H1 (cell line): ENCODE results near the gene CUBN. TPM values are rescaled to one million over a fixed set of nuclear protein-coding genes. Genes with fewer than 3 reads are reported as not detected.

ENCODE experiments used
- ATF2 ChIP-seq: IDR thresholded peaks from 2 replicates; pipeline ENCODE4 v1.6.1; 2012; ENCODE audit warnings: low read length, inconsistent platforms
- polyA plus RNA-seq, 7 experiments: library from polyadenylated mRNA; depleted of rRNA in 3 of 7; stranded (reverse) in 5 of 7; unstranded in 2 of 7; fragments of >200 nt in 5 of 7; fragments of 200-250 nt in 2 of 7; gene quantifications; 1 replicate in 5 of 7; 2 replicates in 1 of 7; 4 replicates in 1 of 7; pipeline versions ENCODE4 v1.2.1 to v1.2.3, GENCODE V29; 2011 to 2013; ENCODE audit warnings: missing spikeins in 2 of 7, mixed read lengths in 2 of 7
- total RNA-seq: library from RNA; stranded (reverse); fragmentation: NEBNext Ultra II Directional; extraction: Animal tissue kit (Norgen Biotek cat#: 25700); gene quantifications from 2 replicates; pipeline ENCODE4 v1.2.1, GENCODE V29; 2021

CUBN gene
- total and polyA plus RNA-seq, 2 of the 8 experiments (the other 6 are each of a cell fraction or from before 2014, with no cell fraction given), result 0.04 to 0.08 TPM

GRCh38 chr10:16789765-16790164 is 339.8 kb downstream of the CUBN start (continued):
- TF ChIP-seq ATF2, result no peak
